ENCODE data around the gene SLC25A6. TPM values are rescaled to one million over a fixed set of nuclear protein-coding genes. Genes with fewer than 3 reads are reported as not detected.

SLC25A6 gene
- polyA plus RNA-seq, 1 of the 3 experiments (the other 2 are of a cell fraction): 981 TPM

- Histone ChIP-seq H3K79me2 (ENCODE audit: insufficient read depth) (peaks cover 83% of the 10 kb centered on the region), H3K4me1 (ENCODE audit: control insufficient read depth in 1 of 2, insufficient read depth in 2 of 2, low read depth in 1 of 2, low read length in 1 of 2) (peaks cover 7 to 21% of the 10 kb centered on the region in 2 experiments; a peak in 2 of 4 replicates), H3K9me2 (no peaks in the 10 kb centered on the region), H3K9ac (peak overlapping the region; percentile 96), H3F3A (replicated peaks; ENCODE audit: insufficient read depth) (peaks cover 14% of the 10 kb centered on the region), H3K9me3 (no peaks in the 10 kb centered on the region), H3K27ac (ENCODE audit: low read depth in 2 of 2, low read length in 1 of 2) (peak overlapping the region; percentile 94 to 95; a peak in 3 of 4 replicates), H3K4me2 (peak overlapping the region; percentile 99), H3K4me3 (ENCODE audit: low read depth in 2 of 2, low read length in 1 of 2) (peak overlapping the region; percentile 79 to 81), H2AFZ (ENCODE audit: low read depth) (no peak overlapping the region), H3K27me3 (ENCODE audit: insufficient read depth) (no peaks in the 10 kb centered on the region), H4K20me1 (ENCODE audit: insufficient read depth) (peaks cover 51% of the 10 kb centered on the region), H3K36me3 (replicated peaks in 1 of 2; ENCODE audit: control insufficient read depth in 1 of 2, insufficient read depth in 2 of 2, low read length in 1 of 2) (peaks cover 34 to 49% of the 10 kb centered on the region in 2 experiments)
- ChIA-PET POLR2A (no interaction called here), CTCF (no interaction called here)
- DNase-seq: peak; percentile 97
- WGBS (ENCODE audit: low lambda C conversion rate): 0% methylated on average over 7 of the region's 19 CpGs
- peak; percentile 80 for TF ChIP-seq NRF1 (IDR thresholded peaks at IDR 0.05; ENCODE audit: low read depth, low read length)
- TF ChIP-seq EZH2phosphoT487 (IDR thresholded peaks at IDR 0.05; ENCODE audit: borderline replicate concordance, low read depth): no peak
These were observed 575 bp downstream of the SLC25A6 start for GRCh38 chrX:1391370-1391706.

- WGBS (ENCODE audit: low lambda C conversion rate): 41% methylated on average over 30 of the region's 30 CpGs
- H3K79me2 ChIP-seq (ENCODE audit: insufficient read depth): peaks cover 78% of the 10 kb centered on the region
- ChIA-PET POLR2A (no interaction called here), CTCF (no interaction called here)
- peak overlapping the region; percentile 79 to 81 for H3K4me3 ChIP-seq (ENCODE audit: low read depth in 2 of 2, low read length in 1 of 2)
- no peaks in the 10 kb centered on the region for H3K9me2 ChIP-seq
- H3K4me1 ChIP-seq (ENCODE audit: control insufficient read depth in 1 of 2, insufficient read depth in 2 of 2, low read depth in 1 of 2, low read length in 1 of 2): peaks cover 7 to 21% of the 10 kb centered on the region in 2 experiments; a peak in 2 of 4 replicates
- no peaks in the 10 kb centered on the region for H3K9me3 ChIP-seq
- peak overlapping the region; percentile 96 for H3K9ac ChIP-seq
- no peak for DNase-seq
- peaks cover 57% of the 10 kb centered on the region for H4K20me1 ChIP-seq (ENCODE audit: insufficient read depth)
- TF ChIP-seq RCOR1 (IDR thresholded peaks at IDR 0.05; ENCODE audit: low read length) (no peak), RXRA (IDR thresholded peaks at IDR 0.05; ENCODE audit: borderline replicate concordance, low read depth) (no peak), ELF1 (IDR thresholded peaks at IDR 0.05) (no peak), NRF1 (IDR thresholded peaks at IDR 0.05; ENCODE audit: low read depth, low read length) (no peak), CHD2 (IDR thresholded peaks at IDR 0.05; ENCODE audit: low read length, partially characterized antibody) (no peak), NFIC (IDR thresholded peaks at IDR 0.05; ENCODE audit: borderline replicate concordance) (no peak), GATA2 (CRISPR knock-in tag; IDR thresholded peaks at IDR 0.05) (no peak), TAF1 (IDR thresholded peaks at IDR 0.05; ENCODE audit: borderline replicate concordance, low read depth, low read length) (no peak), TCF12 (IDR thresholded peaks at IDR 0.05) (no peak), FOSL2 (IDR thresholded peaks at IDR 0.05; ENCODE audit: borderline replicate concordance, low read depth) (no peak)
- H3K4me2 ChIP-seq: peak overlapping the region; percentile 99
- no peak overlapping the region for H2AFZ ChIP-seq (ENCODE audit: low read depth)
- no peaks in the 10 kb centered on the region for H3K27me3 ChIP-seq (ENCODE audit: insufficient read depth)
- peak overlapping the region; percentile 94 to 95; a peak in 3 of 4 replicates for H3K27ac ChIP-seq (ENCODE audit: low read depth in 2 of 2, low read length in 1 of 2)
- H3F3A ChIP-seq (replicated peaks; ENCODE audit: insufficient read depth): peaks cover 19% of the 10 kb centered on the region
- H3K36me3 ChIP-seq (replicated peaks in 1 of 2; ENCODE audit: control insufficient read depth in 1 of 2, insufficient read depth in 2 of 2, low read length in 1 of 2): peaks cover 39 to 54% of the 10 kb centered on the region in 2 experiments
These were observed 1.1 kb downstream of the SLC25A6 start for GRCh38 chrX:1390621-1391369.

- CTCF ChIA-PET: no interaction called here
- Histone ChIP-seq H3K4me2 (peak overlapping the region; percentile 99), H3K79me2 (ENCODE audit: insufficient read depth) (peaks cover 69% of the 10 kb centered on the region), H3K9me2 (no peaks in the 10 kb centered on the region), H3K4me1 (ENCODE audit: control insufficient read depth in 1 of 2, insufficient read depth in 2 of 2, low read depth in 1 of 2, low read length in 1 of 2) (peaks cover 7 to 21% of the 10 kb centered on the region in 2 experiments; a peak in 2 of 4 replicates), H3K36me3 (replicated peaks in 1 of 2; ENCODE audit: control insufficient read depth in 1 of 2, insufficient read depth in 2 of 2, low read length in 1 of 2) (peaks cover 48 to 60% of the 10 kb centered on the region in 2 experiments), H4K20me1 (ENCODE audit: insufficient read depth) (peaks cover 65% of the 10 kb centered on the region), H3K9me3 (no peaks in the 10 kb centered on the region), H2AFZ (ENCODE audit: low read depth) (no peak overlapping the region), H3K9ac (peak overlapping the region; percentile 96; the same call in 1 of the 2 replicates), H3K27me3 (ENCODE audit: insufficient read depth) (no peaks in the 10 kb centered on the region), H3K4me3 (ENCODE audit: low read depth in 2 of 2, low read length in 1 of 2) (no peak overlapping the region), H3F3A (replicated peaks; ENCODE audit: insufficient read depth) (peaks cover 26% of the 10 kb centered on the region), H3K27ac (ENCODE audit: low read depth in 2 of 2, low read length in 1 of 2) (no peak overlapping the region)
- DNase-seq: no peak
- WGBS (ENCODE audit: low lambda C conversion rate): 91% methylated on average over 10 of the region's 10 CpGs
- POLR2A ChIA-PET: no interaction called here
- no peak for TF ChIP-seq FOXJ3 (CRISPR knock-in tag; IDR thresholded peaks at IDR 0.05)
- TF ChIP-seq TCF12 (IDR thresholded peaks at IDR 0.05): no peak
- TF ChIP-seq FOXM1 (IDR thresholded peaks at IDR 0.05; ENCODE audit: low read depth): no peak
- no peak for TF ChIP-seq RFX5 (IDR thresholded peaks at IDR 0.05; ENCODE audit: low read length)
- TF ChIP-seq EZH2phosphoT487 (IDR thresholded peaks at IDR 0.05; ENCODE audit: borderline replicate concordance, low read depth): no peak
- TF ChIP-seq USF1 (IDR thresholded peaks at IDR 0.05; ENCODE audit: borderline replicate concordance, low read depth): no peak
- TF ChIP-seq FOSL2 (IDR thresholded peaks at IDR 0.05; ENCODE audit: borderline replicate concordance, low read depth): no peak
- no peak for TF ChIP-seq GATA2 (CRISPR knock-in tag; IDR thresholded peaks at IDR 0.05)
- TF ChIP-seq ELF1 (IDR thresholded peaks at IDR 0.05): no peak
- TF ChIP-seq MAX (IDR thresholded peaks at IDR 0.05; ENCODE audit: low read depth): no peak
- TF ChIP-seq GABPA (IDR thresholded peaks at IDR 0.05; ENCODE audit: low read depth): no peak
- TF ChIP-seq RXRA (IDR thresholded peaks at IDR 0.05; ENCODE audit: borderline replicate concordance, low read depth): no peak
- TF ChIP-seq EP300 (IDR thresholded peaks at IDR 0.05; ENCODE audit: borderline replicate concordance in 1 of 2, low read depth in 1 of 2, low read length in 1 of 2): no peak
- TF ChIP-seq ZBTB33 (IDR thresholded peaks at IDR 0.05; ENCODE audit: borderline replicate concordance, low read depth): no peak
These were observed 2.0 kb downstream of the SLC25A6 start for GRCh38 chrX:1389993-1390285.

Measured in SK-N-SH (cell line).